LNCaP clone FGC (cell line): Measurements from ENCODE around the gene USP25.

Experiments used
- DNase-seq: peaks from one replicate; pipeline ENCODE4 v3.0.0-alpha.2; 2011; ENCODE audit warnings: low read depth
- H3K4me3 ChIP-seq: 2 replicates; pipeline ENCODE4 v1.5.1; 2011; ENCODE audit warnings: mild to moderate bottlenecking, low read depth, low read length, control low read depth
- CTCF ChIP-seq: IDR thresholded peaks from 2 replicates; pipeline ENCODE4 v1.5.1; 2012; ENCODE audit warnings: mild to moderate bottlenecking; ENCODE audit not compliant: control insufficient read depth, insufficient read depth; ENCODE audit errors: extremely low read depth

Gene USP25

GRCh38 chr21:15776818-15777217 is 47.0 kb downstream of the USP25 start:
- H3K4me3 ChIP-seq = no peak overlapping the region
- DNase-seq = no peak
- TF ChIP-seq CTCF = no peak

- no peak for DNase-seq
- H3K4me3 ChIP-seq = no peak overlapping the region
- TF ChIP-seq CTCF = no peak
These were observed 52.2 kb downstream of the USP25 start for GRCh38 chr21:15781986-15782385.

GRCh38 chr21:15788847-15789523 is 59.2 kb downstream of the USP25 start:
- no peak overlapping the region for H3K4me3 ChIP-seq
- no peak for TF ChIP-seq CTCF
- DNase-seq = no peak

GRCh38 chr21:15793109-15793508 is 63.3 kb downstream of the USP25 start:
- DNase-seq = no peak
- no peak for TF ChIP-seq CTCF
- no peak overlapping the region for H3K4me3 ChIP-seq

- H3K4me3 ChIP-seq = no peak overlapping the region
- no peak for DNase-seq
- no peak for TF ChIP-seq CTCF
These were observed 63.9 kb downstream of the USP25 start for GRCh38 chr21:15793550-15794235.

- no peak overlapping the region for H3K4me3 ChIP-seq
- no peak for TF ChIP-seq CTCF
- no peak for DNase-seq
These were observed 64.6 kb downstream of the USP25 start for GRCh38 chr21:15794277-15794912.
